Activated T-helper 1 cell treated with anti-CD3 and anti-CD28 coated beads, Interleukin-12 subunit alpha, Interleukin-12 subunit beta, Interleukin-2, Interleukin-4 antibody, amounts not matched to agents 30 ng/mL and 10 ng/mL and 1 ng/mL, durations not matched to agents 14 hours and 24 hours and 36 hours (primary cell): ENCODE data around the gene SLC41A3. TPM values are rescaled to one million over a fixed set of nuclear protein-coding genes. Genes with fewer than 3 reads are reported as not detected.

Experiments
- DNase-seq: peaks from one replicate; pipeline ENCODE4 v3.0.0; 2021; ENCODE audit warnings: low spot score
- H3K27ac Mint-ChIP-seq: one replicate; pipeline ENCODE4 v1.8.0; 2021; ENCODE audit warnings: mild to moderate bottlenecking, mixed read lengths
- H3K27me3 Mint-ChIP-seq: one replicate; pipeline ENCODE4 v1.8.0; 2022; ENCODE audit warnings: mild to moderate bottlenecking, moderate library complexity, mixed read lengths; ENCODE audit not compliant: insufficient read depth
- H3K36me3 Mint-ChIP-seq: one replicate; pipeline ENCODE4 v1.8.0; 2021; ENCODE audit warnings: low read depth, mixed read lengths
- H3K4me1 Mint-ChIP-seq: one replicate; pipeline ENCODE4 v1.8.0; 2021; ENCODE audit warnings: low read depth, mixed read lengths
- H3K4me3 Mint-ChIP-seq: one replicate; pipeline ENCODE4 v1.8.0; 2021; ENCODE audit warnings: mild to moderate bottlenecking, moderate library complexity, mixed read lengths
- H3K9me3 Mint-ChIP-seq: one replicate; pipeline ENCODE4 v1.8.0; 2021; ENCODE audit warnings: mixed read lengths
- intact Hi-C: fragments of 100-400 bp; cut with micrococcal nuclease; formaldehyde crosslinking; loops from one replicate; pipeline ENCODE4 v1.15.1; 2024
- total RNA-seq: library from RNA; stranded (reverse); gene quantifications from 2 replicates; pipeline ENCODE4 v1.2.3, GENCODE V29; 2022

SLC41A3 gene
- total RNA-seq, 1 donor from 2014 or later, result 23.4 TPM

DNA sequence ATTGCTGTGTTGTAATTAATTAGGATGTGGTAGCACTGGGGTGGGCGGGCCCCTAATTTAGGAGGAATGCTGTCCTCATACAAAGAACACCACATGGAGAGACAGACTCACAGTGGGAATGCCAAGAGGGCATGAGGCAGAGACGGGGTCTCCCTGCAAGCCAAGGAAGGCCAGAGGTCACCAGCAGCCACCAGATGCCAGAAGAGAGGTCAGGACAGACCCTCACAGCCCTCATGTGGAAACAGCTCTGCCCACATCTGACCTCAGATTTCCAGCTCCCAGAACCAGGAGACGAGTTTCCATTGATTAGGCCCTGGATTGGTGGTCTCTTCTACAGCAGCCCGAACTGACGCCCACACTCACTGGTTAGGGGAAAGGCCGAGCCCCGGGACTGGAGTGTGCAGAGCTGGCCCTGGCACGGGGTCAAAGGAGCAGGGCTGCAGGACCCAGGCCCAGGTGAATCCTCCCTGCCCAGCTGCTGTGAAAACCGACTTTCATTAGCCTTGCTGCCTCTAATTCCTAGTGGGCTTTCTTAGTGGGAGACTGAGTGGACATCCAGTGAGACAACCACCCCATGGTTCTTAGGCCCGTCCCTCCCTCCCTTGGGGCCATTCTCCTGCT lies 43.0 kb upstream of the SLC41A3 start:
- H3K4me3 Mint-ChIP-seq, result no peak overlapping the region
- no peak overlapping the region for H3K27ac Mint-ChIP-seq
- intact Hi-C loops, result no loop called here
- H3K27me3 Mint-ChIP-seq, result no peaks in the 10 kb centered on the region
- no peak for DNase-seq
- H3K36me3 Mint-ChIP-seq, result no peaks in the 10 kb centered on the region
- H3K9me3 Mint-ChIP-seq, result no peaks in the 10 kb centered on the region
- H3K4me1 Mint-ChIP-seq, result no peaks in the 10 kb centered on the region

DNA sequence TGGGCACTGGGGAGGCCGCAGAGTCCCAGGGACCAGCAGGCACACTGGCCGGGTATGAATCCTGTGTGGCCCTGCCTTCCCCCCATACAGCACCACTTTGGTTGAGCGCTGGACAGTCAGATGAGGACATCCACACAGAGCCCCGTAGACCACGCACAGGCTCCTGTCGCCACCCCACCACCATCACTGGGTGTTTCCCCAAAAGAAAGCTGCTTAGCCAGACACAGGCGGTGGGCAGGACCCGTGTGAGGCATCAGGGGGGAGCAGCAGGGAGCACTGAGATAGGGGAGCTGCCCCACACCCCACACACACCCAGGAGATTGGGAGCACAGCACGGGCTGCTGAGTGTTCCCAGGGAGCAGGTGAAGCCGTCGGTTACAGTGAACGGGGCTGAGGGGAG lies 42.4 kb upstream of the SLC41A3 start:
- Mint-ChIP-seq H3K9me3 (no peaks in the 10 kb centered on the region), H3K4me1 (no peaks in the 10 kb centered on the region), H3K27ac (no peak overlapping the region), H3K36me3 (no peaks in the 10 kb centered on the region), H3K4me3 (no peak overlapping the region), H3K27me3 (no peaks in the 10 kb centered on the region)
- DNase-seq, result no peak
- intact Hi-C loops, result no loop called here

DNA sequence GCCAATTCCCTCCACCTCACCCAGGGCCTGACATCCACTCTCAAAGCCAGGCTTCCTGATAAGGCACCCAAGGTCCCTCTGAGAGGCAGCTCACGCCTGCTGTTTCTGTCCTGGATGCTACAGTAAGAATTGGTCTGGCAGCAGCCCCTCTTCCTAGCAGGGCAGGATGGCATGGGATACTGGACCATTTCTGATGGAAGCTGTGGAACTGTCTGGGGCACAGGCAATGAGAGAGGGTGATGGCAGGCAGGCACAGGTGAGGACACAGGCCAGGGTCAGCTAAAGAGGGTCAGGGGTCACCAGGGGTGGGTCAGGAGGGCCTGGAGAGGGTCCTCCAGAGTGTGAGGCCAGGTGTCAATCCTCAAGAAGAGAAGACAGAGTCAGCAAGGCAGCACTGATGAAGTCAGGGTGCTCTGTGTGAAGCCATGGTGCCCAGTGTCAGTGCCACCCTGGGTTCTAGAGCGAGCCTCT lies 41.9 kb upstream of the SLC41A3 start:
- no peak overlapping the region for H3K4me3 Mint-ChIP-seq
- intact Hi-C loops, result no loop called here
- no peak for DNase-seq

DNA sequence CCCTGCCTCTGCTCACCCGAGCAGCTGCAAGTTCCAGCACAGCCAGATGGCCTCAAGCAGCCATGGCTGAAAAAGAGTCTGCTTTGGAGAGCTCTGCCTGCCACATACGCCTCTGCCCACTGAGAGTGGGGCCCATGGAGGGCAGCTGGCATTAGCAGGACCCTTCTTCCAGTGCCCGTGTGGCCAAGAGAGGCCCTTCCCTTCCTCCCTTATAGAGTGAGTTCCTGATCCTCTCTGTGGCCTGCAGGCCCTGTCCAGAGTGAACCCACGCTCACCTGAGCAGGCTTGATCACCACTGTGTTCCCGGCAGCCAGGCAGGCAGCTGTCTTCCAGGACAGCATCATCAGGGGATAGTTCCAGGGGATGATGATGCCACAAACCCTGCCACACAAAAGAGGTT lies 41.4 kb upstream of the SLC41A3 start:
- Mint-ChIP-seq H3K9me3 (no peaks in the 10 kb centered on the region), H3K27me3 (peaks cover 2% of the 10 kb centered on the region), H3K27ac (no peak overlapping the region), H3K4me1 (no peaks in the 10 kb centered on the region), H3K4me3 (no peak overlapping the region), H3K36me3 (no peaks in the 10 kb centered on the region)
- no peak for DNase-seq
- intact Hi-C loops, result no loop called here

More for the DNA sequence above, 41.9 kb upstream of the SLC41A3 start:
- Mint-ChIP-seq H3K27ac (no peak overlapping the region), H3K9me3 (no peaks in the 10 kb centered on the region), H3K27me3 (peaks cover 2% of the 10 kb centered on the region), H3K36me3 (no peaks in the 10 kb centered on the region), H3K4me1 (no peaks in the 10 kb centered on the region)

DNA sequence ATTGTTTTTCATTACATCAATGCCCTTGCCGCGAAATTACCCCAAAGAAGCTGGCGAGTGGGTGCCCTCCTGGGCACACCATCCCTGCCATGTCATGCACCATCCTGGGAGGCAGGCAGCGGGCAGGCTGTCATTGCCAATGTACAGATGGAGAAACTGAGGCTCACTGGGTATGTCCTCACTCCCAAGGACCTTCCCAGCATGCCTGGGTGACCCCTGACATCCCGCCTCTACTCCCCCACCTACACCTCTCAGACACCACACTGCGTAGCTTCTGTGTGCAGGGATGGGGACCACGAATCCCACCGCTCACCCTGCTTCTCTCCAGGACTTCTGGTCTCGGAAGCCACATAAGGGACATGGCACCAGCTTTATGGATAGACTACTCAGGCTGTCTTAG lies 41.0 kb upstream of the SLC41A3 start:
- intact Hi-C loops, result no loop called here
- no peak for DNase-seq

DNA sequence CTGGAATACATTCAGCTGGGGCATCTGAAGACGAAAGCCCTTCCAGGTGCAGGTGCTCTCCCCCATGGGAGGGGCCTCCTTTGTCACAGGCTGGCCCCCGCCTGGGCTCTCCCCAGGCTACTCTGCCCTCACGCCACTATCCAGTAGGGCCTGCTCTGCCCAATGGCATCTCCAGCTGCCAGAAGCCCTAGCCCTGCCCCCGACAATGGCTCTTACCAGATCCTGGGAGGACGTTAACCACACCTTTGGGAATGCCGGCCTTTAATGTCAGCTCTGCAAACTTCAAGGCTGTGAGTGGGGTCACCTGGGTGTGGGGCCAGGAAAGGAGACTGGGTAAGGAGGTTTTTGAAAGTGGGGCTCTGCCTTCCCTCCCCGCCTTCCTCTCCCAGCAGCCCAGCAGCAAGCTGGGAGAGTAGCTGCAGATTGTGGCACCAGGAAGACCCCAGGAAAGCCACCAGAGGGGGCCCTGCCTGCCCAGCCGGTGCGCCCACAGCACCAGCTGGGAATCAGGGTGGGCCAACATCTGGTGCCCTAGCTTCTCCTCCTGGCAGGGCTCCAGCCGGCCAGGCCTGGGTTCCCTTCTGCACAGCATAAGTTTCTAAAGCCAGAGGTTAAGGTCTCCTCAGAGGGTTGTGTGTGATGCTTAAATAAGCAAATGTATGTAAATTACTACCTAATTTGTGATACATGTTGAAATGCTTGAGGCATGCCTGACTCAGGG lies 40.4 kb upstream of the SLC41A3 start:
- Mint-ChIP-seq H3K4me1 (no peaks in the 10 kb centered on the region), H3K27ac (no peak overlapping the region), H3K4me3 (no peak overlapping the region), H3K9me3 (no peaks in the 10 kb centered on the region), H3K27me3 (peaks cover 2% of the 10 kb centered on the region), H3K36me3 (no peaks in the 10 kb centered on the region)
- intact Hi-C loops, result no loop called here
- DNase-seq, result no peak

More for the DNA sequence above, 41.0 kb upstream of the SLC41A3 start:
- H3K36me3 Mint-ChIP-seq, result no peaks in the 10 kb centered on the region
- no peaks in the 10 kb centered on the region for H3K4me1 Mint-ChIP-seq
- H3K27me3 Mint-ChIP-seq, result peaks cover 2% of the 10 kb centered on the region
- no peak overlapping the region for H3K27ac Mint-ChIP-seq
- no peaks in the 10 kb centered on the region for H3K9me3 Mint-ChIP-seq
- H3K4me3 Mint-ChIP-seq, result no peak overlapping the region

DNA sequence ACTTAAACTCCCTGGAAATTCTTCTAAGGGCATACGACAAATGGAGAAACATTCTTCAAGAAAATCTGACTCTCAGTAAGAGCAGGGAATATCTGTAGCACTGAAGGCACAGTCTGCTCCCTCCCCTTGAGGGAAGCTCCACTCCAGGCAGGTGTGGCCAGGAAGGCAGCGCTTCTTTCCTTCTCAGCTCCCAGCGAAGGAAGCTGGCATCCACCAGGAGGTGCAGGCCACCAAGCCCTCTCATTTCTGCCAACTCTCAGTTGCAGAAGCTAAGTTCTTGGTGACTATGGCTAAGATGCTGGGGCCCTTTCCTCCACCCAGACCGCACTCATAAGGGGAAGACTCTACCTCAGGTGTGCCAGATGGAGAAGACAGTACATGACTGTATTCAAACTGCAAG lies 37.7 kb upstream of the SLC41A3 start:
- H3K27me3 Mint-ChIP-seq, result peaks cover 2% of the 10 kb centered on the region
- H3K36me3 Mint-ChIP-seq, result no peaks in the 10 kb centered on the region
- H3K27ac Mint-ChIP-seq, result no peak overlapping the region
- H3K4me1 Mint-ChIP-seq, result no peaks in the 10 kb centered on the region
- no peak overlapping the region for H3K4me3 Mint-ChIP-seq
- intact Hi-C loops, result no loop called here
- DNase-seq, result no peak
- H3K9me3 Mint-ChIP-seq, result no peaks in the 10 kb centered on the region

DNA sequence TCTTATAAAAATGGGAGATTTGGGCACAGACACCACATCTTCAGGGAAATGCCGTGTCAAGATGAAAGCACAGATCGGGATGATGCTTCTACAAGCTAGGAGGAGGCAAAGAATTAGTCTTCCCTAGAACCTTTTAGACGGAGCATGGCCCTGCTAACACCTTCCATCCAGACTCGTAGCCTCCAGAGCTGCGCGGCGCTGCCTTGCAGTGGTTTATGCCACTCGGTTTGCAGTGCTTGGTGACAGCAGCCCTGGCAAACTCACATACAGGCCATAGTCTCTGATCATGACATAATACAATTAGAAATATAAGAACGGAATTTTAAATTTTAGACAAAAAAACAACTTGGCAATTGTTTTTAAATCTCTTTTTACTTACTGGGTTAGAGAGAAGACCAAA lies 37.1 kb upstream of the SLC41A3 start:
- H3K36me3 Mint-ChIP-seq, result no peaks in the 10 kb centered on the region
- intact Hi-C loops, result no loop called here
- no peaks in the 10 kb centered on the region for H3K9me3 Mint-ChIP-seq
- DNase-seq, result no peak
- H3K27ac Mint-ChIP-seq, result no peak overlapping the region
- peaks cover 2% of the 10 kb centered on the region for H3K27me3 Mint-ChIP-seq
- no peak overlapping the region for H3K4me3 Mint-ChIP-seq
- no peaks in the 10 kb centered on the region for H3K4me1 Mint-ChIP-seq

DNA sequence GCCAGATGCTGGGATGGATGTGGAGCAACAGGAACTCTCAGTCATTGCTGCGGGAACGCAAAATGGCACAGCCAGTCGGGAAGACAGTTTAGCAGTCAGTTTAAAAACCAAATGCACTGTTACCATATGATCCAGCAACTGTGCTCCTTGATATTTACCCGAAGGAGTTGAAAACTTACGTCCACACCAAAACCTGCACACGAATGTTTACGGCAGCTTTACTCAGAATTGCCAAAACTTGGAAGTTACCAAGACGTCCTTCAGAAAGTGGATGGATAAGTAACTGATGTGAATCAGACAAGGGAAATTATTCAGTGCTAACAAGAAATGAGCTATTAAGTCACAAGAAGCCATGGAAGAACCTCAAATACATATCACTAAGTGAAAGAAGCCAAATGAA lies 36.1 kb upstream of the SLC41A3 start:
- no peaks in the 10 kb centered on the region for H3K36me3 Mint-ChIP-seq
- H3K4me1 Mint-ChIP-seq, result no peaks in the 10 kb centered on the region
- DNase-seq, result no peak
- no peaks in the 10 kb centered on the region for H3K9me3 Mint-ChIP-seq
- H3K27ac Mint-ChIP-seq, result no peak overlapping the region
- peaks cover 2% of the 10 kb centered on the region for H3K27me3 Mint-ChIP-seq
- H3K4me3 Mint-ChIP-seq, result no peak overlapping the region
- intact Hi-C loops, result no loop called here

DNA sequence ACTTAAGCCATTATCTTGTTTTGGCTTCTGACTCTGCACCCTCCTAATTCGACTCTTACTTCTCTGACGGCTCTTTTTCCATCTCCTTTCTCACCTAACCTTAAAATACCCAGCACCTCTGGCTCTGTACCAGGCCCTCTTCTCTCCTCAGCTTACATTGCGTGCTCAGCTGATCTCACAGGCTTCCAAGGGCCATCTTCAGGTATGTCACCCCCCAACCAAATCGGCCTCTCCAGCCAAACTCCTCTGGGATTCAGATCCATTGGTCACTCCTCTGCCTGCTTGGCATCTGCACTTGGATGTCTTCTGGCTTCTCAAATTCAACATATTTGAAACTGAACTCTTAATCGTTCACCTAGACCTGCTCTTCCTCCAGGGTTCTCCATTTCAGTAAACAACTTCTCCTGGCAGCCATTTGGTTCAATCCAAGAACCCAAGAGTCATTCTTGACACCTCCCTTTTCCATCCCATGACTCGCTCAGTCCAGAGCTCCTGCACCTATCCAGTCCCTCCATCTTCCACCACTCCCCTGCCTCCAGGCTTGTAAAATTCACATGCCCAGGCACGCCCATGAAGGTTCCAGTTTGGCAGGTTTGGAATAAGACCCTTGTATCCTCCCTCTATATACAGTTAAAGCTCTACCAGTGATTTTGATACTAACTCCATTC lies 35.2 kb upstream of the SLC41A3 start:
- no peak overlapping the region for H3K4me3 Mint-ChIP-seq
- no peaks in the 10 kb centered on the region for H3K9me3 Mint-ChIP-seq
- peaks cover 2% of the 10 kb centered on the region for H3K27me3 Mint-ChIP-seq
- H3K27ac Mint-ChIP-seq, result no peak overlapping the region
- H3K4me1 Mint-ChIP-seq, result no peaks in the 10 kb centered on the region
- H3K36me3 Mint-ChIP-seq, result no peaks in the 10 kb centered on the region
- no peak for DNase-seq
- intact Hi-C loops, result no loop called here

DNA sequence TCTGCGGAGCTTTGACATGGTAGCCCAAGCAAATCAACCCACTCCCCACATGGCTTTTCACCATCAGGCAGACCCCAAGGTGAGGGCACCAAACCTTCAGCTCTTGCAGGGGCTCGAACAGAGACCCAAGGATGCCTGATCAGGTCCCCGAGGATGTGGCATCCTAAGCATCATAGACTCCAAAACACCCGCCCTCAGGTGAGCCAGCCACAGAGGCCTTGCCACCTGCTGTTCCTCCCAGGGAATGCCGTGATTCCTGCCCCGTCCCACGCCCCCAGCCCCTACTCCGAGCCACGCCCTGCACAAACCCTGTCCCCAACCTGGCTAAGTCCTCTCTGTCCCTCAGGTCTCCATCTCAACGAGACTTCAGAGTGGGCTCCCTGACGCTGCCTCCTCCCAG lies 34.7 kb upstream of the SLC41A3 start:
- intact Hi-C loops, result no loop called here
- H3K4me3 Mint-ChIP-seq, result no peak overlapping the region
- DNase-seq, result no peak
- H3K4me1 Mint-ChIP-seq, result no peaks in the 10 kb centered on the region
- H3K9me3 Mint-ChIP-seq, result no peaks in the 10 kb centered on the region
- H3K27me3 Mint-ChIP-seq, result peaks cover 2% of the 10 kb centered on the region
- H3K36me3 Mint-ChIP-seq, result no peaks in the 10 kb centered on the region
- no peak overlapping the region for H3K27ac Mint-ChIP-seq

DNA sequence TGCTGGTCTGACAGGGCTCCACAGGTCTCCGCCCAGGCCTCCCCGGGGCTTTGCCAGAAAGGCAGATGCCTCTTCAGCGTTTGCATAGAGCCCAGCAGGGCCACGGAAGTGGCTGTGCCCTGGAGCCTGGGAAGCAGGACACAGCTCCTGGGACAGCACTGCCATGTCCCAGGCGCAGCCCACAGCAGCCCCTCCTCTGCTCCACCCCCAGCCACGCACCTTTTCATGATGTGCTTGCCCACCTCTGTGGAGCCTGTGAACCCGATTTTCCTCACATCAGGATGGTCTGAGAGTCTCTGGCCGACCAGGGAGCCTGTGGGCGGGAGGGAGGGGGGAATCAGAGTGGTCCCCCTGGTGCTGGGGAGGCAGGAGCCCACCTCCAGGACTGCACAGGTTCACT lies 33.9 kb upstream of the SLC41A3 start:
- H3K27ac Mint-ChIP-seq, result no peak overlapping the region
- DNase-seq, result no peak
- H3K36me3 Mint-ChIP-seq, result no peaks in the 10 kb centered on the region
- intact Hi-C loops, result no loop called here
- H3K9me3 Mint-ChIP-seq, result no peaks in the 10 kb centered on the region
- no peak overlapping the region for H3K4me3 Mint-ChIP-seq
- H3K27me3 Mint-ChIP-seq, result peaks cover 2% of the 10 kb centered on the region
- H3K4me1 Mint-ChIP-seq, result no peaks in the 10 kb centered on the region

DNA sequence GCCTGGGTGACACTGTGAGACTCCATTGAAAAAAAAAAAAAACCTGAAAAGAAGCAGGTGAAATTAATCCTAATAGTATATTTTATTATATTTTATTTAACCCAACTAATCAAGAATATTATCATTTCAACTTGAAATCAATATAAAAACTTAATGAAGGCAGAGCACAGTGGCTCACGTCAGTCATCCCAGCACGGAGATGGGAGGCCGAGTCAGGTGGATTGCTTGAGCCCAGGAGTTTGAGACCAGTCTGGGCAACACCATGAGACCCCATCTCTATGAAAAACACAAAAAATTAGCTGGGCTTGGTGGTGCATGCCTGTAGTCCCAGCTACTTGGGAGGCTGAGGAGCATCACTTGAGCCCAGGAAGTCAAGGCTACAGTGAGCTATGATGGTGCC lies 33.3 kb upstream of the SLC41A3 start:
- no peaks in the 10 kb centered on the region for H3K9me3 Mint-ChIP-seq

More for the DNA sequence above, 33.3 kb upstream of the SLC41A3 start:
- Mint-ChIP-seq H3K4me1 (no peaks in the 10 kb centered on the region), H3K36me3 (no peaks in the 10 kb centered on the region), H3K27me3 (peaks cover 2% of the 10 kb centered on the region), H3K4me3 (no peak overlapping the region), H3K27ac (no peak overlapping the region)
- intact Hi-C loops, result no loop called here
- DNase-seq, result no peak
